HepG2 (cell line): ENCODE results near the gene SLC9A8.

Experiments used
- DPF2 ChIP-seq: sonication (generic); formaldehyde crosslinking; IDR thresholded peaks from 2 replicates; pipeline ENCODE4 v1.4.0; 2020; ENCODE audit warnings: mild to moderate bottlenecking, low read depth, missing genetic modification reagents, borderline replicate concordance
- KDM1A ChIP-seq: IDR thresholded peaks from 2 replicates; pipeline ENCODE4 v1.6.1; 2016; ENCODE audit warnings: missing compliant biosample characterization
- KMT2A ChIP-seq: sonication (generic); formaldehyde crosslinking; IDR thresholded peaks from 2 replicates; pipeline ENCODE4 v1.4.0; 2020; ENCODE audit warnings: missing genetic modification reagents
- ZNF672 ChIP-seq: sonication (generic); formaldehyde crosslinking; IDR thresholded peaks from 2 replicates; pipeline ENCODE4 v1.8.1; 2022; ENCODE audit warnings: missing genetic modification reagents

- no peak for TF ChIP-seq KDM1A (CRISPR knock-in tag)
- TF ChIP-seq DPF2 (CRISPR knock-in tag): no peak
- TF ChIP-seq KMT2A: no peak
- TF ChIP-seq ZNF672 (CRISPR knock-in tag): no peak
Measured at GRCh38 chr20:49792006-49792405, 20.6 kb upstream of the SLC9A8 start.
